Glutamatergic neuron (in vitro differentiated cells): Measurements from ENCODE around the gene ACTR1A. TPM values are rescaled to one million over a fixed set of nuclear protein-coding genes. Genes with fewer than 3 reads are reported as not detected.
A peak's percentile ranks its signal among the peaks of the same experiment; 100 is the strongest.
"Not testable (repeated sequence)": the region's sequence is repeated elsewhere in the genome, so short reads cannot be mapped to it uniquely, and the experiment has no call there.

Experiments
- DNase-seq: peaks from one replicate; pipeline ENCODE4 v3.0.0; 2022
- H3K27ac Mint-ChIP-seq: one replicate; pipeline ENCODE4 v1.8.0; 2020; ENCODE audit warnings: mild to moderate bottlenecking, mixed read lengths, inconsistent platforms; ENCODE audit not compliant: unreplicated experiment
- H3K27me3 Mint-ChIP-seq: one replicate; pipeline ENCODE4 v1.8.0; 2020; ENCODE audit warnings: mild to moderate bottlenecking, moderate library complexity, mixed read lengths, inconsistent platforms; ENCODE audit not compliant: unreplicated experiment
- H3K36me3 Mint-ChIP-seq: one replicate; pipeline ENCODE4 v1.8.0; 2020; ENCODE audit warnings: mild to moderate bottlenecking, mixed read lengths, inconsistent platforms; ENCODE audit not compliant: unreplicated experiment
- H3K4me1 Mint-ChIP-seq: one replicate; pipeline ENCODE4 v1.8.0; 2020; ENCODE audit warnings: mild to moderate bottlenecking, low read depth, mixed read lengths, inconsistent platforms; ENCODE audit not compliant: unreplicated experiment
- H3K4me3 Mint-ChIP-seq: one replicate; pipeline ENCODE4 v1.8.0; 2020; ENCODE audit warnings: mild to moderate bottlenecking, mixed read lengths, inconsistent platforms; ENCODE audit not compliant: unreplicated experiment
- H3K9me3 Mint-ChIP-seq: one replicate; pipeline ENCODE4 v1.8.0; 2020; ENCODE audit warnings: mild to moderate bottlenecking, moderate library complexity, mixed read lengths, inconsistent platforms; ENCODE audit not compliant: unreplicated experiment
- CTCF ChIP-seq: fragments of 200-600 bp; sonication (generic); IDR thresholded peaks from one replicate; pipeline ENCODE4 v1.5.0; 2021; ENCODE audit not compliant: partially characterized antibody, unreplicated experiment
- total RNA-seq: library from RNA; stranded (reverse); fragmentation: NEBNext Ultra II Directional; extraction: Animal tissue kit (Norgen Biotek cat#: 25700); gene quantifications from one replicate; pipeline ENCODE4 v1.2.1, GENCODE V29; 2021; ENCODE audit not compliant: unreplicated experiment

Gene ACTR1A
- total RNA-seq, 1 donor from 2014 or later: 250 TPM

DNA sequence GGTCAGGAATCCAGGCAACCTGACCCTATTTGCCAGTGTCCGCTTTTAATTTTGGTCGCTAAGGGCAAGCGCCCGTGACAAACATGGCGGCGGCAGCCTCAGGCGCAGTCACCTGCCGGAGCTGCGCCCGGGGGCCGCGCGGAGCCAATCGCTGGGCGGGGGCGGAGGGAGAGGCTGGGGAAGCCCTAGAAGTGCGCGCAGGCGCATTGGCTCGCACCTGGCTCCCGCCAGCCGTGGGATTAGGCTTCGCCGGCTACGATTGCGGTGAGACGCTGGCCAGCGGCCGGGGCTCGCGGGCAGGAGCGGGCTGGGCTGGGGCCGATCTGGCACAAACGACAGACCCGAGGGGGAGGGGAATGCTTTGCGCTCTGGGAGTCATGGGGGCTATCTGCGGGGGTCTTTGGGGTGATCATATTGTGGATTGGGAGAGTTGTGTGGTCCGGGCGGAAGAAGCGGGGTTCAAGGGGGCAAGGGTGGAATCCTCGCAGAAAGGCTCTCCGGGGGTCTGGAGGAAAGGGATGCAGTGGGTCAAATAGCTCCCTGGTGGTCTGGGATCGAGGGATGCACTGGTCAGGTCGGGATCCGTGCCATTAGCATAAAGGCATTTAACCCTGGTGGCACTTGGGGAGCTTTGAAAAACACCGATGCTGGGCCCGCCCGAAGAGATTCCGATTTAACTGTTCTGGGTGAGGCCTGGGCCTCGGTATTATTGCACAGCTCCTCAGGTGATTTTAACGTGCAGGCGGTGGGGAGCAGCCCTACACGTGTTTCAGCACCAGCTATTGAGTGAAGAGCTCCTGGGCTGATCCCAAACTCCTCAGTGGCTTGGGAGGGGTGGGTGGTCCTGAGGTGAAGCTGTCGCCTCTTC is 41.1 kb downstream of the ACTR1A start:
- Mint-ChIP-seq H3K36me3 (no peaks in the 10 kb centered on the region), H3K27me3 (peaks cover 4% of the 10 kb centered on the region), H3K27ac (peak overlapping the region; percentile 93), H3K9me3 (peaks cover 14% of the 10 kb centered on the region), H3K4me1 (peaks cover 22% of the 10 kb centered on the region), H3K4me3 (peak overlapping the region; percentile 97)
- DNase-seq: peak; percentile 97
- TF ChIP-seq CTCF: no peak

DNA sequence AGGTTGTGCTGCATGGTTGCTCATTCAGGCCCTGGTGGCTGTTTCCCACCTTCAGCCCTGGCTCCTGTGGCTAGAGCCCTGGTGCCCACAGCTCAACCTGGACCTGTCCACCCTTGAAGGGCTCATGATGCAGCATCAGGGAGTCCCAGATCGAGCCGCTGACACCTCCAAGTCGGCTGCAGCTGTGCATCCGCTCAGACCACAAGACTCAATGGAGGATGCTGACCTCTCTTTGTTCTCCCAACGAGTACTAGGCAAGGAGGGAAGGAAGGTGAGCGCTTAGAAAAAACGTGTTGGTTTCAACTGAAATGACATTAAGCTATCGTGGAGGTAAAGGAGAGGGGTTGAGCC is 41.7 kb downstream of the ACTR1A start:
- no peaks in the 10 kb centered on the region for H3K36me3 Mint-ChIP-seq
- DNase-seq: no peak
- peak overlapping the region; percentile 93 for H3K27ac Mint-ChIP-seq
- peaks cover 23% of the 10 kb centered on the region for H3K4me1 Mint-ChIP-seq
- TF ChIP-seq CTCF: no peak
- H3K4me3 Mint-ChIP-seq: peak overlapping the region; percentile 97
- peaks cover 14% of the 10 kb centered on the region for H3K9me3 Mint-ChIP-seq
- peaks cover 4% of the 10 kb centered on the region for H3K27me3 Mint-ChIP-seq

- H3K27ac Mint-ChIP-seq: no peak overlapping the region
- no peak overlapping the region for H3K4me3 Mint-ChIP-seq
Measured at GRCh38 chr10:102458656-102459055, 43.9 kb downstream of the ACTR1A start.

GRCh38 chr10:102457591-102458150 is 44.8 kb downstream of the ACTR1A start:
- no peak overlapping the region for H3K4me3 Mint-ChIP-seq
- DNase-seq: no peak
- H3K4me1 Mint-ChIP-seq: peaks cover 21% of the 10 kb centered on the region
- no peak overlapping the region for H3K27ac Mint-ChIP-seq
- TF ChIP-seq CTCF: no peak
- peaks cover 10% of the 10 kb centered on the region for H3K9me3 Mint-ChIP-seq
- H3K36me3 Mint-ChIP-seq: no peaks in the 10 kb centered on the region
- H3K27me3 Mint-ChIP-seq: peaks cover 4% of the 10 kb centered on the region

More at GRCh38 chr10:102458656-102459055, 43.9 kb downstream of the ACTR1A start:
- Mint-ChIP-seq H3K4me1 (peaks cover 26% of the 10 kb centered on the region), H3K36me3 (no peaks in the 10 kb centered on the region), H3K9me3 (peaks cover 14% of the 10 kb centered on the region), H3K27me3 (peaks cover 4% of the 10 kb centered on the region)
- no peak for TF ChIP-seq CTCF
- no peak for DNase-seq

DNA sequence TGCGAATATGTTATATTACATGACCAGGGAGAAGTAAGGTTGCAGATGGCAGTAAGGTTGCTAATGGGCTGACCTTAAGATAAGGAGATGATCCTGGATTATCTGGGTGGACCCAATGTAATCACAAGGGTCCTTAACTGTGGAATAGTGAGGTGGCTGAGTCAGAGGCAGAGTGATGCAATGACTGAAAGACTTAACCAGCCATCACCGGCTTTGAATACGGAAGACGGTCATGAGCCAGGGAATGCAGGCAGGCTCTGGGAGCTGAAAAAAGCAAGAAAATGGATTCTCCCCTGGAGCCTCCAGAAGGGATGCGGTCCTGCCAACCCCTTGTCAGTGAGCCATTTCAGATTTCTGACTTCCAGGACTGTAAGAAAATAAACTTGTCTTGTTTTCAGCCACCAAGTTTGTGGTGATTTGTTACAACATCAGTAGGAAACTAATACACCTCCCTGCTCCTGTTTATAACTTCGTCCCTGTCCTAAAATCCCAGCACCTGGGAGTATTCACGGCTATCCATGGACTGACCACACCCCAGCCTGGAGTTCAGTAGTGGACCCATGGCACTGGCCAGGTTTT is 46.5 kb downstream of the ACTR1A start:
- H3K27me3 Mint-ChIP-seq: no peaks in the 10 kb centered on the region
- H3K36me3 Mint-ChIP-seq: no peaks in the 10 kb centered on the region
- peaks cover 10% of the 10 kb centered on the region for H3K4me1 Mint-ChIP-seq
- no peak overlapping the region for H3K27ac Mint-ChIP-seq
- DNase-seq: no peak
- no peak for TF ChIP-seq CTCF
- H3K4me3 Mint-ChIP-seq: no peak overlapping the region
- H3K9me3 Mint-ChIP-seq: peaks cover 2% of the 10 kb centered on the region

- H3K9me3 Mint-ChIP-seq, H3K27me3 Mint-ChIP-seq, H3K36me3 Mint-ChIP-seq, DNase-seq, H3K4me1 Mint-ChIP-seq: not testable (repeated sequence)
- peak overlapping the region; percentile 49 for H3K4me3 Mint-ChIP-seq
- peak overlapping the region; percentile 17 for H3K27ac Mint-ChIP-seq
Measured at GRCh38 chr10:102454662-102455487, 47.6 kb downstream of the ACTR1A start.
